HG03196 (cell line): ENCODE data around the gene SATL1.
"Not testable (repeated sequence)": the region's sequence is repeated elsewhere in the genome, so short reads cannot be mapped to it uniquely, and the experiment has no call there.

Source experiments
- ATAC-seq: cut with Tn5 transposase; IDR thresholded peaks from one replicate; pipeline ENCODE4 v1.9.1; 2021; ENCODE audit not compliant: unreplicated experiment

Gene SATL1, protein sequence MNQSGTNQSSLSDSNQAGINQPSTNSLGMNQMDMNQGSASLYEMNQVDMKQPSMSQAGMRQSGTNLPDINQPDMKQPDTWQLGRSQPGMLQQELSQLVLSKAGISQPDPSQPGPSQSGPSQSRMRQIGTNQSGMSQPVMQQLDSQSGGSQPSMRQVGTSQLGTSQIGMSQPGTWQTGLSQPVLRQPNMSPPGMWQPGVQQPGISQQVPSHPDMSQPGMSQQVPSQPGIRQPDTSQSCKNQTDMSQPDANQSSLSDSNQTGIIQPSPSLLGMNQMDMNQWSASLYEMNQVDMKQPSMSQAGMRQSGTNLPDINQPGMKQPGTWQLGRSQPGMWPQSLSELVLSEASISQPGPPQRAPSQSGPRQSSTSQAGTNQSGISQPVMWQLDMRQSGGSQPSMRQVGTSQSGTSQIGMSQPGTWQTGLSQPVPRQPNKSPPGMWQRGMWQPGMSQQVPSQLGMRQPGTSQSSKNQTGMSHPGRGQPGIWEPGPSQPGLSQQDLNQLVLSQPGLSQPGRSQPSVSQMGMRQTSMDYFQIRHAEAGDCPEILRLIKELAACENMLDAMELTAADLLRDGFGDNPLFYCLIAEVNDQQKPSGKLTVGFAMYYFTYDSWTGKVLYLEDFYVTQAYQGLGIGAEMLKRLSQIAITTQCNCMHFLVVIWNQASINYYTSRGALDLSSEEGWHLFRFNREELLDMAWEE

DNA sequence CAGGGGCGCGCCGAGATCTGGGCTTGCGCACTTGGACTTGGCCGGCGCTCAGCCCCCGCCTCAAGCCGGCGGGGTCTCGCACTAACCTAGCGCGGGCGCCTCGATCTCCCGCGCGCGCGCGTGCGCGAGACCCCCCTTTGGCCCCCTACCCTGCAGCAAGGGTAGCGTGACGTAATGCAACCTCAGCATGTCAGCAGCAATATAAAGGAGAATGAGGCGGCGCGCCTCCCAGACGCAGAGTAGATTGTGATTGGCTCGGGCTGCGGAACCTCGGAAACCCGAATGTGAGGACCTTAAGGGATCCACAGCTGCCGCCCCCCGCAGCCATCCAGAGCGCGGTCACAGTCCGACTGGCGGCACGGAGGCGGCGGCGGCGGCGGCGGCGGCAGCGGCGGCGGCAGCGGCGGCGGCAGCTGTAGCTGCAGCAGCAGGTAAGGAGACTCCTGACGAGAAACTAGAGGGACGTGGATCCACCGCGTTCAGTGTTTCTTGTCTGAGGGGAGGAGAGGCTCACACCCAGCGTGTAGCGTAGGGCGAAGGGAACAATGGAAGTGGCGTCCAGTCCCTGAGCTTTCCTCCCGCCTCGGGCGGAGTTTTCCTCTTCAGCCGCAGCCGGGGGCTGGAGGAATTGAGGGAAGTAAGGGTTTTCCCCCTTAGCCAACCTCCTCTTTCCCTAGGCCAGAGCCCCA lies at the start of gene SATL1, which contains the start of gene ZNF711:
Gene SATL1 (minus strand): TSS at position 19 of the 689 bp plus-strand sequence. CDS start 134,811 bp downstream, outside the sequence.
Gene ZNF711 (plus strand): TSS at position 231 of the 689 bp plus-strand sequence. CDS start 3,582 bp downstream, outside the sequence.
- peak; percentile 37 for ATAC-seq

GRCh38 chrX:85288992-85289723 lies 45.6 kb upstream of the SATL1 start:
- no peak for ATAC-seq

DNA sequence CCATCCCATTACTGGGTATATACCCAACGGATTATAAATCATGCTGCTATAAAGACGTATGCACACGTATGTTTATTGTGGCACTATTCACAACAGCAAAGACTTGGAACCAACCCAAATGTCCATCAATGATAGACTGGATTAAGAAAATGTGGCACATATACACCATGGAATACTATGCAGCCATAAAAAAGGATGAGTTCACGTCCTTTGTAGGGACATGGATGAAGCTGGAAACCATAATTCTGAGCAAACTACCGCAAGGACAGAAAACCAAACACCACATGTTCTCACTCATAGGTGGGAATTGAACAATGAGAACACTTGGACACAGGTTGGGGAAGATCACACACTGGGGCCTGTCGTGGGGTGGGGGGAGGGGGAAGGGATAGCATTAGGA lies 41.7 kb upstream of the SATL1 start:
- not testable (repeated sequence) for ATAC-seq

GRCh38 chrX:85244450-85245211 lies 1.1 kb upstream of the SATL1 start:
- peak; percentile 47 for ATAC-seq

DNA sequence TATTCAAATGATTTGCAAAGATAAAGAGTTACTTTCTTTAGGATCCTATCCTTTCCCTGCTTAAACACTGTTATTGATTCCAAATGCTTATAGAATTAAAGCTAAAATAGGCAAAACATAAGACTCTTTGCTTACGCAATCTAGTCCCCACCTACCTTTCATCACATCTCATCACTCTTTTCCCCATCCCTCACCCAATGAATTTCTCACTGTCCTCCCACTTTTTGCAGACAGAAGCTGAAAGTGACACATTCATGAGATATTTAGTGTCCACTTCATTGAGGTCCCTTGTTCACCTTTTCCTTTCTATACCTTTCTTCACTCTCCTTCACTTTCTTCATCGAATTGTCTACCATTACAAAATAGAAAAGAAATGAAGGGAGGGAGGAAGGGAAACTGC lies 424 bp downstream of the SATL1 start:
- no peak for ATAC-seq

GRCh38 chrX:85223359-85223758 lies 20.2 kb downstream of the SATL1 start:
- ATAC-seq = no peak

DNA sequence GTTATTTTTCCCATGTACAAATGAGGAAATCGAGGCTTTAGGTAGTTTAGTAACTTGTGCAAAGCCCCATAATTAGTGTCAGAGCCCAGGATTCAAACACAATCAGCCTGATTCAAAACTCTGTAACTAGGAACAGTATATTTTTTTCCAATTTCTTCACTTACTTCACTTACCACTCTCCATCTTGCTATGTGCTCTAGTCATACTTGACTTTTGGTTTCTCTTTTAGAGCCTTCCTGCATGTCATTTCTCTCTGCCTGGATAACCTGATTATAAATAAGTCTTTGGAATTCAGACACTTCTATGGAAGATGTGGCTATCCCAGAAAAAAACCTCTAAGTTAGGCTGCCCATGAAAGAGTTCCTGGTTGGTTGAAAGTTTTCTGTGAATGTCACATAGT lies 22.2 kb downstream of the SATL1 start:
- no peak for ATAC-seq

DNA sequence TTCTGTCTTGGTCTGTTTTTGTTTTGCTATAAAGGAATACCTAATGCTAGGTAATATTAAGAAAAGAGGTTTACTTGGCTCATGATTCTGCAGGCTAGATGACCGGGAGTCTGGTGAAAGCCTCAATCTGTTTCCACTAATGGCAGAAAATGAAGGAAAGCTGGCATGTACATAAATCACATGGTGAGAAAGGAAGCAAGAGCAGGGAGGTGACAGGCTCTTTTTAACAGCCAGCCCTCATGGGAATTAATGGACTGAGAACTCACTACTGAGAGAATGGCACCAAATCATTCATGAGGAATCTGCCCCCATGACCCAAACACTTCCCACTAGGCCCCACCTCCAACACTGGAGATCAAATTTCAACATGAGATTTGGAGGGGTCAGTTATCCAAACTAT lies 27.6 kb downstream of the SATL1 start:
- no peak for ATAC-seq

- ATAC-seq = no peak
These were observed 29.6 kb downstream of the SATL1 start for GRCh38 chrX:85213792-85214530.

GRCh38 chrX:85203461-85203970 lies 40.1 kb downstream of the SATL1 start:
- no peak for ATAC-seq

DNA sequence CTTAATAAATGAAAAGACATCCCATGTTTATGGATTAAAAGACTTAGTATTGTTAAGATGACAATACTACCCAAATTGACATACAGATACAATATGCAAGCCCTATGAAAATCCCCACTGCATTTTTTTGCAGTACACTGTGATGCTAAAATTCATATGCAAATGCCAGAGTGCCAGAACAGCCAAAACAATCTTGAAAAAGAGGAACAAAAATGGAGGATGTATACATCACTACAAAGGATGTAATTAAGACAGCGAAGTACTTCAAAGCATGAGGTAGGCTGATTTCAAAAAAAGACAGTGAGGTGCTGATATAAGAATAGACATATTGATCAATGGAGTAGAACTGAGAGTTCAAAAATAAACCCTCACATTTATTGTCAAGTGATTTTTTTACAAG lies 47.3 kb downstream of the SATL1 start:
- ATAC-seq = no peak

DNA sequence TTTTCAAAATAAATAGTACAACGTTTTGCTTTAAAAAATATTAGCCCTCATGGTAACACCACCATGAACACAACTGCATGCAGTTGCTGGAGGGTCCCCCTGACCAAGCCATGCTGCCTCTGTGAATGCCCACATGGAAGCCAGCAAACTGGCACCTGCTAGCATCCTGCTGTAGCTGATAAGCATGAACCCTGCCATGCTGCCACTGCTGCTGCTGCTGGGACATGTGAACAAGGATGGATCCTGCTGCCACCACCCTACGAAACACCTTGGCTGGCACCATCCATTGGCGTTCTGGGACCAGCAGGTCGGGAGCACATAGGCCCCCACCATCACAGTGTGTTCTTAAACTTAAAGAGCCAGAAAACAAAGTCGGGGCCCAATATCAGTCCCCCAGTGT lies 83.9 kb downstream of the SATL1 start:
- no peak for ATAC-seq

- ATAC-seq = no peak
These were observed 102.6 kb downstream of the SATL1 start for GRCh38 chrX:85140964-85141363.

- ATAC-seq = no peak
These were observed 104.2 kb downstream of the SATL1 start for GRCh38 chrX:85139422-85139821.

- no peak for ATAC-seq
These were observed 107.2 kb downstream of the SATL1 start for GRCh38 chrX:85136409-85136808.

- ATAC-seq = no peak
These were observed 128.3 kb downstream of the SATL1 start for GRCh38 chrX:85115252-85115651.

DNA sequence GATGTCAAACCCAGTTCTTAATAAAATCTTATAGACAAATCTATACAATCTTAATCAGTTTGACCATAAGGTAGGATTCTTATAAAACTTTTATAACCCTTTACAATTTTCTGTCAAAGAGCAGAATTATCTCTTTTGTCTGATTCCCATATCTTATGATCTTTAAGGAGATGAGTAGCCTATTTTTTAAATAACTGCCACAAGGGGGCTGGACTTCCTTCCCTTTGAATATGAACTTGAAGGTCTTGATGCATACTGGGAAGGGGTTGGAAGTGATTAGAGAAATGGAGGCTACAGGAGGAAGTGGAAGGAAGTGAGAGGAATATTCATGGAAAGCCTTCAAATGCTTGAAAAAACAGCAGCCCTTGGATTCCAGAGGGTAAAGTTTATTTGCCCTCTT lies 128.8 kb downstream of the SATL1 start:
- ATAC-seq = no peak

- no peak for ATAC-seq
These were observed 129.4 kb downstream of the SATL1 start for GRCh38 chrX:85114171-85114570.

DNA sequence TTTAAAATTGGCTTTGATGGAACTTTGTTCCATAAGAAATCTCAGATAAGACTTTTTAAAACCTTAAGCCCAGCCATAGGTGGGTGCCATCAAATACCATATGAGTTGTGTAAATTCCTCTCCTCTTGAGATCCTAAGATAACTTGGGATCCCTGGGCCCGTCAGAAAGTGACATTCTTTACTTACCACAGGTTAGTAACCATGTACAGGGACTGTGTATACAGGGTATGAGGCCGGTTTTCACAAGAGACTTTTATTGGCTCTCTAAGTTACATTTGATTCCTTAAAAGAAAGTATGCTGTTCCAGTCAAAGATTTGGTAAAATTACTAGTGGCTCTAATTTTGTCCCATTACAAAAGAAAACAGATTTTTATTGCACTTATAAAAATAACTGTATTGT lies 129.8 kb downstream of the SATL1 start:
- ATAC-seq = no peak
